ENCODE results near the gene THAP4.

DNA sequence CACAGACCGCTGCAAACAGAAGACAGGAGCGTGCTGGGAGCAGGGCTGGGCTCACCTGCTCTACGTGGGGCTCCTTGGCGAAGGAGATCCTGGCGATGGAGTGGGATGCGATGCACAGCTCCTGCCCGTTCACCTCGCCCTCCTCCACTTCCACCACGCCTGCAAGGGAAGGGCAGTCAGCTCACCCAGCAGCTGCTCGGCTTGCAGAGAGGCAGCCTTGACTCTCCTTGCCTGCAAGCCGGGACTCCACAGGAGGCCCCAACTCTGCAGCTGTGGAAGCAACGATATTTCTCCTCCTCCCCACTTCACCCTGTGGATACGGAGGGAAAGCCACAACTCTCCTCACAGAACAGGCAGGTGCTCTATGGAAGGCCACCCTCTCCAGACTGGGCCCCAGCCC, 35.1 kb downstream of the THAP4 start:
- TF ChIP-seq, protein P1, sequence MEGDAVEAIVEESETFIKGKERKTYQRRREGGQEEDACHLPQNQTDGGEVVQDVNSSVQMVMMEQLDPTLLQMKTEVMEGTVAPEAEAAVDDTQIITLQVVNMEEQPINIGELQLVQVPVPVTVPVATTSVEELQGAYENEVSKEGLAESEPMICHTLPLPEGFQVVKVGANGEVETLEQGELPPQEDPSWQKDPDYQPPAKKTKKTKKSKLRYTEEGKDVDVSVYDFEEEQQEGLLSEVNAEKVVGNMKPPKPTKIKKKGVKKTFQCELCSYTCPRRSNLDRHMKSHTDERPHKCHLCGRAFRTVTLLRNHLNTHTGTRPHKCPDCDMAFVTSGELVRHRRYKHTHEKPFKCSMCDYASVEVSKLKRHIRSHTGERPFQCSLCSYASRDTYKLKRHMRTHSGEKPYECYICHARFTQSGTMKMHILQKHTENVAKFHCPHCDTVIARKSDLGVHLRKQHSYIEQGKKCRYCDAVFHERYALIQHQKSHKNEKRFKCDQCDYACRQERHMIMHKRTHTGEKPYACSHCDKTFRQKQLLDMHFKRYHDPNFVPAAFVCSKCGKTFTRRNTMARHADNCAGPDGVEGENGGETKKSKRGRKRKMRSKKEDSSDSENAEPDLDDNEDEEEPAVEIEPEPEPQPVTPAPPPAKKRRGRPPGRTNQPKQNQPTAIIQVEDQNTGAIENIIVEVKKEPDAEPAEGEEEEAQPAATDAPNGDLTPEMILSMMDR (optimal IDR thresholded peaks at IDR 0.05 in 1 of 3, IDR thresholded peaks at IDR 0.05 in 1 of 3, conservative IDR thresholded peaks at IDR 0.05 in 1 of 3; ENCODE audit: extremely low read depth in 1 of 3, insufficient read depth in 2 of 3, low read length in 3 of 3) = no peak
- TF ChIP-seq EZH2 (IDR thresholded peaks at IDR 0.05; ENCODE audit: low read length) = no peak

Measured in keratinocyte (primary cell).